ENCODE data around the gene ACTN1.

ACTN1 gene

DNA sequence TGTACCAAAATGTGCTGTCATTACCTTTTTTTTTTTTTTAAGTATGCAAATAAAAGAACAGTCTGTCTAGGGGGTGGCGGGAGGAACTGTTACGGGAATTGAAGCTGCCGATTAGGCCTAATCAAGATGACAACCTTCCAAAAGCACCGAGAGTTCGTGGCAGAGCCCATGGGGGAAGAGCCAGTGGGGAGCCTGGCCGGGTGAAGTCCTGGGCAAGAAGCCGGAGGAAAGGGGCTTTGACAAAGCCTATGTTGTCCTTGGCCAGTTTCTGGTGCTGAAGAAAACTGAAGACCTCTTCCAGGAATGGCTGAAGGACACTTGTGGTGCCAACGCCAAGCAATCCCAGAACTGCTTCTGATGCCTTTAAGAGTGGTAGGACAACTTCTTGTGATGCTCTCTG, 42.6 kb downstream of the ACTN1 start:
- no peak for DNase-seq (ENCODE audit: low read depth in 2 of 2)

- DNase-seq (ENCODE audit: low read depth in 2 of 2): no peak
Measured at GRCh38 chr14:68935761-68936214, 43.3 kb downstream of the ACTN1 start.

DNA sequence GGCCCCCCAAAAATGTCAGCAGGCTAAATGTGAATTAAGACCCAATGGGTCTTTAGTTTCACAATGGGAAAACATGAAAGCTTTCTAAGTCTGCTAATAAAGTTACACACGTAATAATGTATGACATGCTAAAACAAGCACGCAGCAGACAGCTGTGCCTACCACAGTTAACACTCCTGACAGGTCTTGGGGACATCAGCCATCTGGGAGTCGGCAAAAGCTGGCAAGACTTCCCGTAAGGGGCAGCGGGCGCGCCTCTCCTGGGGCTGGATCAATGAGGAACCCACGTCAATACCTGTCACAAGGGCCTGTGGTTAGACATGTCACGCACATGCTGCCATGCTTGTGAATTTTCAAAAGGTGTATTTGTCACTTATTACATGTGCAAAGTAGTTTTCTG, 45.0 kb downstream of the ACTN1 start:
- DNase-seq (ENCODE audit: low read depth in 2 of 2): no peak

DNA sequence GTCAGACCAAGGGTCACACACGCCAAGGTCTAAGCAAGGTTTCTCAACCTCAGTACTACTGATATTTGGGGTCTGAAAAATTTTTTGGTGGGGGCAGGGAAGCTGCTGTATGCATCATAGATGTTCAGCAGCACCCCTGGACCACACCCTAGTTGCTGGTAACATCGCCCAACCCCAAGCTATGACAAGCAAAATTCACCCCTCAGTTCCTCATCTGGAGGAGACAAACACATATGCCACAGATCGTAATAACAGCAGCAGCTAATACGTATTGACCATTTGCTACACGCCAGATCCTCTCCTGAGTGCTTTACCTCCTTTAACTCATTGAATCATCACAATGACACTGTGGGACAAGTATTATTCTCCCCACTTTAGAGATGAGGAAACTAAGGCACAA, 46.4 kb downstream of the ACTN1 start:
- DNase-seq (ENCODE audit: low read depth in 2 of 2): no peak

DNA sequence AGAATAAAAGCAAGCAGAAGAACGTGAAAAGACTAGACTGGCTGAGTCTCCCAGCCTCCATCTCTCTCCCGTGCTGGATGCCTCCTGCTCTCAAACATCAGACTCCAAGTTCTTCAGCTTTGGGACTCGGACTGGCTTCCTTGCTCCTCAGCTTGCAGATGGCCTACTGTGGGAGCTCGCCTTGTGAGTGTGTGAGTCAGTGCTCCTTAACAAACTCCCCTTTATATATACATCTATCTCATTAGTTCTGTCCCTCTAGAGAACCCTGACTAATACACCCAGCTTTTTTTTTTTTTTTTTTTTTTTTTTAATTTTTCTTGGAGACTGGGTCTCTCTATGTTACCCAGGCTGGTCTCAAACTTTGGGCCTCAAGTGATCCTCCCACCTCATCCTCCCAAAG, 46.9 kb downstream of the ACTN1 start:
- no peak for DNase-seq (ENCODE audit: low read depth in 2 of 2)

DNA sequence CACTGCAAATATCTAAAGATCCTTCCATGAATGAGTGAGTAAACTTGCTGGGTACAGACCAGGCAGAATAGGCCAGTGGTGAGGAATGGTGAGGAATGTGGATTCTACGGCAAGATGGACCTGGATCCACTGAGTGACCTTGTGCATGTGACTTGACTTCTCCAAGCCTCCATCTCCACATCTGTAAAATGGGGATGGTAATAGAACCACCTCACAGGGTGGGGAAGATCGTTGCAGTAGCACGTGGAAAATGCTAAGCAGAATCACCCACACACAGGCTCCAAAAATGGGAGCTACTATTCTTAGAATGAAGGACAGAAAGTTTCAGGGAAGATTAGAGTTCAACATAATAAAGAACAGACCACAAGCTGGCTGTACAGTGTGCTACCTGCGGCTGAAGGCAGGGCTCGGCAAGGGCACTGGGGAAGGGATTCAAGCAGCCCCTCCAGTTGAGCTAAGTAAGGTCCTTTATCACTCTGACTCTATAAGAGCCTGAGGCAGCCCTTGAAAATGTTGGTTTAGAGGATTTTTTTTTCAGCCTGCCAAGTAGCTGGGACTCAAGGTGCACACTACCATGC, 47.5 kb downstream of the ACTN1 start:
- no peak for DNase-seq (ENCODE audit: low read depth in 2 of 2)

GRCh38 chr14:68931063-68931462, 48.0 kb downstream of the ACTN1 start:
- DNase-seq (ENCODE audit: low read depth in 2 of 2): no peak

GRCh38 chr14:68929623-68930307, 49.3 kb downstream of the ACTN1 start:
- DNase-seq (ENCODE audit: low read depth in 2 of 2): no peak

DNA sequence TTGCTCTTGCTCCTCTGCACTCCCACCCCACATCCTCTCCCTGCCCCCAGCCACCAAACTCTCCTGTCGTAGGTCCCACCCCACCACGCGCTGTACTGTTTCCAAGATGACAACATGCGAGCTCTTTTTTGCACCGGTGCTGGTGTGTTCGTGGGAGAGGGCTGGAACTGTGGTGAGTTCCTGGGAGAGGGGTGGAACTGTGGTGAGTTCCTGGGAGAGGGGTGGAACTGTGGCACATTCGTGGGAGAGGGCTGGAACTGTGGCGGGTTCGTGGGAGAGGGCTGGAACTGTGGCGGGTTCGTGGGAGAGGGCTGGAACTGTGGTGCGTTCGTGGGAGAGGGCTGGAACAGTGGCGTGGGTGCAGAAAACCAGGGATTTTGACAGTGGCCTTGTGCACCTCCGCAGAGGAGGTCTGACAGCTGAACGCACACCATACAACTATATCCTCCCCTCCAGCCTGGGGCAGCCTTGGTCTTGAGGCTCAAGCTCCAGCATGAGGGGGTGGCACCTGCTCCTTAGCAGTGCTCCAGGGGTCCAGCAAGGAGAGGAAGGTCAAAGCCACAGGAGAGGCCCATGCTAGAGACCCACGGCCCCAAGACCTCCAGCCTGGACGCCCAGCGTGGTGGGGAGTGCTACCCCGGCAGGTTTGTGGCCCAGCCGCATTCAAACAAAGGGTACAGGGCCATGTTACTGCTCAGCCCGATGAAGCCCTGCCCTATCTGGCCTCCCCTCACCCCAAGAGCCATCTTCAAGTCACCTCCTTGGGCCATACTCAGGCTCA, 50.1 kb downstream of the ACTN1 start:
- no peak for DNase-seq (ENCODE audit: low read depth in 2 of 2)

- DNase-seq (ENCODE audit: low read depth in 2 of 2): no peak
Measured at GRCh38 chr14:68927956-68928675, 51.0 kb downstream of the ACTN1 start.

GRCh38 chr14:68927089-68927488, 52.0 kb downstream of the ACTN1 start:
- DNase-seq (ENCODE audit: low read depth in 2 of 2): no peak

- no peak for DNase-seq (ENCODE audit: low read depth in 2 of 2)
Measured at GRCh38 chr14:68926236-68926635, 52.9 kb downstream of the ACTN1 start.

DNA sequence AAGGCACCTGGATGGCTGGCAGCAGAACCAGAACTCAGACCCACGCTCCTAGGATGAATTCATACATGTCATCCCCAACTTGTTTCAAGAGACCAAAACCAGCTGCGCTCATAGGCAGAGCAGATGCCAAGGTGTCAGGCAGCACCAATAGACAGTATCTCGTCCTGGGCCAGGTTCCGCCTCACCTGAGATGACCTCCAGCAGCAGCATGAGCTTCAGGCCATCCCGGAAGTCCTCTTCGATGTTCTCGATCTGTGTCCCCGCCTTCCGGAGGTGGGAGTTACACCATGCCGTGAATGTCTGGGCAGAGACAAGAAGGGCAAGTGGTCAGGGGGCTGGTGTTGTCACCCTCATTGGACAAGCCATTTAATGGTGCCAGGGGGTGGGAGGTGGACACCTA, 53.7 kb downstream of the ACTN1 start:
- no peak for DNase-seq (ENCODE audit: low read depth in 2 of 2)

GRCh38 chr14:68924186-68925158, 54.6 kb downstream of the ACTN1 start:
- no peak for DNase-seq (ENCODE audit: low read depth in 2 of 2)

- DNase-seq (ENCODE audit: low read depth in 2 of 2): no peak
Measured at GRCh38 chr14:68922886-68923285, 56.2 kb downstream of the ACTN1 start.

GRCh38 chr14:68922201-68922621, 56.9 kb downstream of the ACTN1 start:
- DNase-seq (ENCODE audit: low read depth in 2 of 2): no peak

DNA sequence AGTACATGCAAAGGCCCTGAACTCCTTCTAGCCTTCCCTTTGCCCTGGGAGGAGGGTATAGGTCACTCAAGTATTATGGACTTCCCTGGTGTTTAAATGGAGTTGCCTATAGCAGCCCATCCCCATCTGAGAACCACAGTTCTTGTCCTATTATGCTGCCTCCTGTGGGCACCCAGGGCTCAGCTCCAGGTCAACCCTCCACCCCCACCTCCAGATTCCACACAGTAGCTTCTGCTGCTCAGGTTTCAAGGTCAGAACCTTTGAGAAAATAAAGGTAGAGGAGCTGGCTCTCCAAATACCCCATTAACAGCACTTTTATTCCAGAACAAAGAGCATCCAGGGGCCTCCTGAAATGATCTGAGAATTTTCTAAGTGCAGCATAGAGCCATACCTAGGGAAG, 57.4 kb downstream of the ACTN1 start:
- DNase-seq (ENCODE audit: low read depth in 2 of 2): no peak

GRCh38 chr14:68921049-68921448, 58.1 kb downstream of the ACTN1 start:
- no peak for DNase-seq (ENCODE audit: low read depth in 2 of 2)

DNA sequence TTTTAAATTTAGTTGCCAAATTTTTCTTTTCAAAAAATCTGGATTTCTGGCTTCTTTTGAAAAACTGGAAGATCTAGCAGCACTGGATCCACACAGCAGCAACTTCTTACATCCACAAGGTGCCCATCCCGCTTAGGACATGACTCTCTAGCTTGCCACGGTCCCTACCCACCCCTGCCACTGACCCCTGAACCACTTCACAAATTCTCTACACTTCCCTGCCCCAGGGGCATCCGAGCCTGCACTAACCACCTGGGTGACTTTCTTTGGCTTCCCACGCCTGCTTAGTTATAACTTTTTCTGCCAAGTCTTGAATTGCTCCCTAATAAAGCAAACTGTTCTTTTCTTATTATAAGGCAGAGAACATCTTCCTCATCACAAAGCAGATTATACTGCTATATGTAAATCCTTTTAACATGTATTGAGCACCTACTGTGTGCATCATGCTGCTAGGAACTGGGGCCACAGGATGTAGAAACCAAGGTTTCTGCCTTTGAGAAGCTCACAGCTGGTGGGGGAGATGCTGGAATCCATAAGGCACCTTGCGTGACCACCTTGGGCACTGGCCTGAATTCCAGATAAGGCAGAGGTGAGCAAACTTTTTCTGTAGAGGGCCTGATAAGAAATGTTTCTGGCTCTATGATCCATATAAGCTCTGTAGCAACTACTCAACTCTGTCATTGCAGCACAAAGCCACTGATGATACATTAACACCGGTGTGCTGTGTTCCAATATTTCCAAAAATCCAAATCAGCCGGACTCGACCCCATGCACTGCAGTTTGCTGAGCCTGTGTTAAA, 59.8 kb downstream of the ACTN1 start:
- no peak for DNase-seq (ENCODE audit: low read depth in 2 of 2)

DNA sequence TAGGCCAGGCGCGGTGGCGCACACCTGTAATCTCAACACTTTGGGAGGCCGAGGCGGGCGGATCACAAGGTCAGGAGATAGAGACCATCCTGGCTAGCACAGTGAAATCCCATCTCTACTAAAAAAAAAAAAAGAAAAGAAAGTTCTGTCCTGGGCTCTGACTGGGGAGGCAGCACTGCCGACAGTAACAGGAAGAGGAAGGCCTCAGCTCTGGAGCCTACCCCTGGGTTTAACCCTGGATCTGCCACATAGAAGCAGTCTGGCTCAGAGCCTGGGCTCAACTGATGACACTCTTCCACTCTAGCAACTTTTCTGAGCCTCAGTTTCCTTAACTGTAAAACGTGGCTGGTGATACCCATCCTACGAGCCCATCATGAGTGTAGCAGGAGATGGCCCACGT, 60.5 kb downstream of the ACTN1 start:
- no peak for DNase-seq (ENCODE audit: low read depth in 2 of 2)

Data from stimulated activated CD8-positive, alpha-beta memory T cell treated with anti-CD3 and anti-CD28 coated beads, Interleukin-7, amount 100 ng/mL, for 1 hour (primary cell).